Measurements from ENCODE around the gene RNF103.

Gene RNF103

DNA sequence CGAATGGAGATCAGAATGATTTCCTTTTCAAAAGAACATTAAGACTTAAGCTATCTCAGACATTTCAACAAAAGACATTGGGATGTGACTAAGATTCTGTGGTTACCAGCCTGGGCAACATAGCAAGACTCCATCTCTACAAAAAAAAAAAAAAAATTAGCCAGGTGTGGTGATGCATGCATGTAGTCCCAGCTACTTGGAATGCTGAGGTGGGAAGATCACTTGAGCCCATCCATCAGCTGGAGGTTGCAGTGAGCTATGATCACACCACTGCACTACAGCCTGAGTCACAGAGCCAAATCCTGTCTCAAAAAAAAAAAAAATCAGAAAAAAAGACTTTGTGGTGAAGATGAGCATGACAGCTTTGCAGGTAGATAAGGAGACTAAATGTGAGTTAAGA lies 12.8 kb downstream of the RNF103 start:
- ChIA-PET CTCF (interaction anchor here (1.1 kb wide), 1 partner anchor 17 kb away, joined by 3 read pairs; no protein-coding TSS in a partner anchor), POLR2A (no interaction called here)
- Histone ChIP-seq H3K4me1 (ENCODE audit: control insufficient read depth, insufficient read depth, low read length) (no peaks in the 10 kb centered on the region), H3K4me3 (ENCODE audit: low read depth, low read length) (no peak overlapping the region), H3K27ac (ENCODE audit: extremely low read depth, low read depth, low read length) (no peak overlapping the region), H3K36me3 (ENCODE audit: control insufficient read depth in 2 of 2, insufficient read depth in 1 of 2, low read length in 2 of 2) (peaks cover 51 to 79% of the 10 kb centered on the region in 2 experiments), H3K9me3 (ENCODE audit: control insufficient read depth, insufficient read depth, low read depth, low read length) (no peaks in the 10 kb centered on the region)
- no peak for TF ChIP-seq HOXC10 (CRISPR knock-in tag; IDR thresholded peaks at IDR 0.05)
- no peak for TF ChIP-seq ZNF292 (tag by site-specific recombination; IDR thresholded peaks at IDR 0.05; ENCODE audit: borderline replicate concordance, low read depth)

- H3K27ac ChIP-seq (ENCODE audit: extremely low read depth, low read depth, low read length) = no peak overlapping the region
- H3K9me3 ChIP-seq (ENCODE audit: control insufficient read depth, insufficient read depth, low read depth, low read length) = no peaks in the 10 kb centered on the region
- ChIA-PET POLR2A (interaction anchor here (0.7 kb wide), 1 partner anchor 185 kb away, joined by 3 read pairs; no protein-coding TSS in a partner anchor), CTCF (interaction anchor here (0.6 kb wide), 2 partner anchors 9 kb away, joined by 3 read pairs; no protein-coding TSS in a partner anchor)
- no peak for TF ChIP-seq ZNF513 (tag by site-specific recombination; IDR thresholded peaks at IDR 0.05)
- no peak for TF ChIP-seq BCL11B (tag by site-specific recombination; IDR thresholded peaks at IDR 0.05; ENCODE audit: low read depth)
- TF ChIP-seq ZNF16 (tag by site-specific recombination; IDR thresholded peaks at IDR 0.05; ENCODE audit: low read depth) = no peak
- TF ChIP-seq BCL11A (tag by site-specific recombination; IDR thresholded peaks at IDR 0.05; ENCODE audit: low read depth) = no peak
- no peak for TF ChIP-seq ZNF664 (tag by site-specific recombination; IDR thresholded peaks at IDR 0.05)
- no peaks in the 10 kb centered on the region for H3K4me1 ChIP-seq (ENCODE audit: control insufficient read depth, insufficient read depth, low read length)
- no peak overlapping the region for H3K4me3 ChIP-seq (ENCODE audit: low read depth, low read length)
- peaks cover 46 to 84% of the 10 kb centered on the region in 2 experiments for H3K36me3 ChIP-seq (ENCODE audit: control insufficient read depth in 2 of 2, insufficient read depth in 1 of 2, low read length in 2 of 2)
Observed at GRCh38 chr2:86608832-86609410, 14.7 kb downstream of the RNF103 start.

DNA sequence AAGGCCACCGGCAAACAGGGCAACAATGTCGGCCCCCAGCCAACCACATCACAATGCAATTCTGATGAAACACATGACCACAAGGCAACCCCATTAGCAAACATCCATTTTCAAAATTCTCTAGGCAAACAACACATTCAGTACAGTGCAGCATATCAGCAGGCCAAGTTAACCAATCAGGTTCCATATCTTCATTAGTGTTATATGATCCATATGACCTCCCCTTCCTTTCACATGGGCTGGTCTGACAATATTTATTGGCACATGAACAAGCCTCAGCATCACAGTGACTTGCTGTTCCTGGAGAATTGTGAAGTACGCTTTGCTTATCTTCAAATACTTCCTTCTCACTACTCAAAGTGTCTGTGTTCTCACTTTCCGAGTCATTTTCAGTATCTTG lies 19.8 kb downstream of the RNF103 start:
- ChIA-PET POLR2A (no interaction called here), CTCF (no interaction called here)
- TF ChIP-seq, protein P1, sequence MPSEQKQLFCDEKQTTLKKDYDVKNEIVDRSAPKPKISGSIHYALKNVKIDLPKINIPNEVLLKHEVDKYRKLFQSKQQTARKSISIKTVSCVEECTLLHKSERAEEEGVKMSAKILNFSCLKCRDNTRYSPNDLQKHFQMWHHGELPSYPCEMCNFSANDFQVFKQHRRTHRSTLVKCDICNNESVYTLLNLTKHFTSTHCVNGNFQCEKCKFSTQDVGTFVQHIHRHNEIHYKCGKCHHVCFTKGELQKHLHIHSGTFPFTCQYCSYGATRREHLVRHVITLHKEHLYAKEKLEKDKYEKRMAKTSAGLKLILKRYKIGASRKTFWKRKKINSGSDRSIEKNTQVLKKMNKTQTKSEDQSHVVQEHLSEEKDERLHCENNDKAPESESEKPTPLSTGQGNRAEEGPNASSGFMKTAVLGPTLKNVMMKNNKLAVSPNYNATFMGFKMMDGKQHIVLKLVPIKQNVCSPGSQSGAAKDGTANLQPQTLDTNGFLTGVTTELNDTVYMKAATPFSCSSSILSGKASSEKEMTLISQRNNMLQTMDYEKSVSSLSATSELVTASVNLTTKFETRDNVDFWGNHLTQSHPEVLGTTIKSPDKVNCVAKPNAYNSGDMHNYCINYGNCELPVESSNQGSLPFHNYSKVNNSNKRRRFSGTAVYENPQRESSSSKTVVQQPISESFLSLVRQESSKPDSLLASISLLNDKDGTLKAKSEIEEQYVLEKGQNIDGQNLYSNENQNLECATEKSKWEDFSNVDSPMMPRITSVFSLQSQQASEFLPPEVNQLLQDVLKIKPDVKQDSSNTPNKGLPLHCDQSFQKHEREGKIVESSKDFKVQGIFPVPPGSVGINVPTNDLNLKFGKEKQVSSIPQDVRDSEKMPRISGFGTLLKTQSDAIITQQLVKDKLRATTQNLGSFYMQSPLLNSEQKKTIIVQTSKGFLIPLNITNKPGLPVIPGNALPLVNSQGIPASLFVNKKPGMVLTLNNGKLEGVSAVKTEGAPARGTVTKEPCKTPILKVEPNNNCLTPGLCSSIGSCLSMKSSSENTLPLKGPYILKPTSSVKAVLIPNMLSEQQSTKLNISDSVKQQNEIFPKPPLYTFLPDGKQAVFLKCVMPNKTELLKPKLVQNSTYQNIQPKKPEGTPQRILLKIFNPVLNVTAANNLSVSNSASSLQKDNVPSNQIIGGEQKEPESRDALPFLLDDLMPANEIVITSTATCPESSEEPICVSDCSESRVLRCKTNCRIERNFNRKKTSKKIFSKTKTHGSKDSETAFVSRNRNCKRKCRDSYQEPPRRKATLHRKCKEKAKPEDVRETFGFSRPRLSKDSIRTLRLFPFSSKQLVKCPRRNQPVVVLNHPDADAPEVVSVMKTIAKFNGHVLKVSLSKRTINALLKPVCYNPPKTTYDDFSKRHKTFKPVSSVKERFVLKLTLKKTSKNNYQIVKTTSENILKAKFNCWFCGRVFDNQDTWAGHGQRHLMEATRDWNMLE (tag by site-specific recombination; conservative IDR thresholded peaks at IDR 0.05; ENCODE audit: low read depth) = no peak
- TF ChIP-seq GLI4 (tag by site-specific recombination; IDR thresholded peaks at IDR 0.05) (no peak), GLIS1 (tag by site-specific recombination; IDR thresholded peaks at IDR 0.05) (no peak), ZNF155 (tag by site-specific recombination; IDR thresholded peaks at IDR 0.05) (no peak), ZBTB26 (tag by site-specific recombination; optimal IDR thresholded peaks at IDR 0.05) (no peak), ZNF596 (tag by site-specific recombination; IDR thresholded peaks at IDR 0.05) (no peak), ZNF473 (tag by site-specific recombination; IDR thresholded peaks at IDR 0.05) (no peak), ZNF791 (tag by site-specific recombination; IDR thresholded peaks at IDR 0.05) (no peak), ZNF324 (tag by site-specific recombination; IDR thresholded peaks at IDR 0.05) (no peak), KLF7 (tag by site-specific recombination; IDR thresholded peaks at IDR 0.05; ENCODE audit: borderline replicate concordance) (no peak)
- TF ChIP-seq, protein P2, sequence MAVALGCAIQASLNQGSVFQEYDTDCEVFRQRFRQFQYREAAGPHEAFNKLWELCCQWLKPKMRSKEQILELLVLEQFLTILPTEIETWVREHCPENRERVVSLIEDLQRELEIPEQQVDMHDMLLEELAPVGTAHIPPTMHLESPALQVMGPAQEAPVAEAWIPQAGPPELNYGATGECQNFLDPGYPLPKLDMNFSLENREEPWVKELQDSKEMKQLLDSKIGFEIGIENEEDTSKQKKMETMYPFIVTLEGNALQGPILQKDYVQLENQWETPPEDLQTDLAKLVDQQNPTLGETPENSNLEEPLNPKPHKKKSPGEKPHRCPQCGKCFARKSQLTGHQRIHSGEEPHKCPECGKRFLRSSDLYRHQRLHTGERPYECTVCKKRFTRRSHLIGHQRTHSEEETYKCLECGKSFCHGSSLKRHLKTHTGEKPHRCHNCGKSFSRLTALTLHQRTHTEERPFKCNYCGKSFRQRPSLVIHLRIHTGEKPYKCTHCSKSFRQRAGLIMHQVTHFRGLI (tag by site-specific recombination; IDR thresholded peaks at IDR 0.05) = no peak
- TF ChIP-seq, protein P3, sequence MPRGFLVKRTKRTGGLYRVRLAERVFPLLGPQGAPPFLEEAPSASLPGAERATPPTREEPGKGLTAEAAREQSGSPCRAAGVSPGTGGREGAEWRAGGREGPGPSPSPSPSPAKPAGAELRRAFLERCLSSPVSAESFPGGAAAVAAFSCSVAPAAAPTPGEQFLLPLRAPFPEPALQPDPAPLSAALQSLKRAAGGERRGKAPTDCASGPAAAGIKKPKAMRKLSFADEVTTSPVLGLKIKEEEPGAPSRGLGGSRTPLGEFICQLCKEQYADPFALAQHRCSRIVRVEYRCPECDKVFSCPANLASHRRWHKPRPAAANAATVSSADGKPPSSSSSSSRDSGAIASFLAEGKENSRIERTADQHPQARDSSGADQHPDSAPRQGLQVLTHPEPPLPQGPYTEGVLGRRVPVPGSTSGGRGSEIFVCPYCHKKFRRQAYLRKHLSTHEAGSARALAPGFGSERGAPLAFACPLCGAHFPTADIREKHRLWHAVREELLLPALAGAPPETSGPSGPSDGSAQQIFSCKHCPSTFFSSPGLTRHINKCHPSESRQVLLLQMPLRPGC (tag by site-specific recombination; IDR thresholded peaks at IDR 0.05) = no peak

More for the DNA sequence above, 19.8 kb downstream of the RNF103 start:
- Histone ChIP-seq H3K4me3 (ENCODE audit: low read depth, low read length) (no peak overlapping the region), H3K36me3 (ENCODE audit: control insufficient read depth in 2 of 2, insufficient read depth in 1 of 2, low read length in 2 of 2) (peaks cover 31 to 48% of the 10 kb centered on the region in 2 experiments), H3K4me1 (ENCODE audit: control insufficient read depth, insufficient read depth, low read length) (no peaks in the 10 kb centered on the region), H3K9me3 (ENCODE audit: control insufficient read depth, insufficient read depth, low read depth, low read length) (no peaks in the 10 kb centered on the region), H3K27ac (ENCODE audit: extremely low read depth, low read depth, low read length) (no peak overlapping the region)

Measured in HEK293 (cell line).